ENCODE data around the gene MCTP2. TPM values are rescaled to one million over a fixed set of nuclear protein-coding genes. Genes with fewer than 3 reads are reported as not detected.

The MCTP2 gene
- total and polyA plus RNA-seq, 2 of the 8 experiments (the other 6 are each of a cell fraction or from before 2014, with no cell fraction given), result 3.4 to 4.5 TPM

GRCh38 chr15:94256511-94256910 lies 25.1 kb downstream of the MCTP2 start:
- H3K4me2 ChIP-seq (ENCODE audit: insufficient read depth in 1 of 2, low read depth in 2 of 2, low read length in 2 of 2), result no peak overlapping the region
- H2AK5ac ChIP-seq (ENCODE audit: low read depth, low read length), result no peak overlapping the region
- no peak overlapping the region for H3K56ac ChIP-seq (replicated peaks; ENCODE audit: insufficient read length, low read depth, low read length)
- no peaks in the 10 kb centered on the region for H3K27me3 ChIP-seq (replicated peaks in 1 of 4; ENCODE audit: control insufficient read depth in 3 of 4, extremely low read depth in 1 of 4, insufficient read depth in 3 of 4, low read length in 3 of 4)
- no peaks in the 10 kb centered on the region for H3K36me3 ChIP-seq (ENCODE audit: control insufficient read depth in 2 of 4, insufficient read depth in 4 of 4, low read length in 3 of 4)
- no peak overlapping the region for H3K23ac ChIP-seq (ENCODE audit: insufficient read length)
- no peaks in the 10 kb centered on the region for H3K79me1 ChIP-seq (ENCODE audit: low read depth, low read length)
- no peak overlapping the region for H2BK120ac ChIP-seq (replicated peaks; ENCODE audit: low read depth, low read length)
- no peak overlapping the region for H3K18ac ChIP-seq (ENCODE audit: extremely low read depth, low read length)
- H3K27ac ChIP-seq (ENCODE audit: low read depth, low read length), result no peak overlapping the region
- no peak overlapping the region for H4K8ac ChIP-seq (ENCODE audit: extremely low read depth, insufficient read depth, low read length)
- no peaks in the 10 kb centered on the region for H3K4me1 ChIP-seq (replicated peaks in 1 of 4; ENCODE audit: control insufficient read depth in 3 of 4, insufficient read depth in 4 of 4, low read length in 3 of 4)
- 100% methylated on average over 3 of the region's 3 CpGs; no CpG with 5 or more reads in 1 of the 2 experiments for WGBS, 2 experiments (ENCODE audit: extremely low coverage in 1 of 2, insufficient coverage in 1 of 2, insufficient read length in 1 of 2, insufficient replicate concordance in 2 of 2, low coverage in 1 of 2, low lambda C conversion rate in 2 of 2, missing lambda C conversion rate in 1 of 2)
- no peaks in the 10 kb centered on the region for H4K20me1 ChIP-seq (replicated peaks in 1 of 2; ENCODE audit: control insufficient read depth in 1 of 2, insufficient read depth in 2 of 2, low read length in 2 of 2)
- H2BK15ac ChIP-seq (ENCODE audit: low read length), result no peak overlapping the region
- no peak overlapping the region for H4K5ac ChIP-seq (ENCODE audit: insufficient read length, low read depth, low read length)
- H2AFZ ChIP-seq (ENCODE audit: low read length), result no peak overlapping the region
- H3K9ac ChIP-seq (replicated peaks in 1 of 4; ENCODE audit: extremely low read depth in 1 of 4, low read depth in 3 of 4, low read length in 3 of 4), result no peak overlapping the region
- FAIRE-seq (no peak), DNase-seq (ENCODE audit: low read depth in 1 of 2, low spot score in 2 of 2) (no peak)
- H2BK5ac ChIP-seq (ENCODE audit: low read depth, low read length), result no peak overlapping the region
- no peak overlapping the region for H3K4me3 ChIP-seq (ENCODE audit: extremely low read depth in 1 of 4, insufficient read depth in 2 of 4, low read depth in 3 of 4, low read length in 4 of 4)
- no peak overlapping the region for H2BK12ac ChIP-seq (ENCODE audit: low read depth, low read length)
- H2BK20ac ChIP-seq (ENCODE audit: low read length), result no peak overlapping the region
- ChIA-PET POLR2A (ENCODE audit: partially characterized antibody) (no interaction called here), CTCF (ENCODE audit: partially characterized antibody) (no interaction called here)
- no peak overlapping the region for H3K4ac ChIP-seq (replicated peaks; ENCODE audit: insufficient read length, low read depth, low read length)
- H3K23me2 ChIP-seq (ENCODE audit: low read depth, low read length), result no peaks in the 10 kb centered on the region
- no peaks in the 10 kb centered on the region for H3K9me3 ChIP-seq (ENCODE audit: insufficient read depth in 2 of 2, low read depth in 1 of 2, low read length in 1 of 2)
- no peak overlapping the region for H3K14ac ChIP-seq (ENCODE audit: insufficient read length)
- no peak overlapping the region for H4K91ac ChIP-seq (replicated peaks; ENCODE audit: insufficient read length, low read length)
- H3K79me2 ChIP-seq (ENCODE audit: control insufficient read depth in 1 of 2, insufficient read depth in 2 of 2, low read length in 2 of 2), result no peaks in the 10 kb centered on the region
- TF ChIP-seq SIX5 (IDR thresholded peaks at IDR 0.05; ENCODE audit: low read depth, low read length) (no peak), MAFK (IDR thresholded peaks at IDR 0.05; ENCODE audit: low read depth, low read length) (no peak), USF2 (IDR thresholded peaks at IDR 0.05; ENCODE audit: low read length) (no peak), NRF1 (IDR thresholded peaks at IDR 0.05; ENCODE audit: low read depth, low read length) (no peak), GTF2F1 (IDR thresholded peaks at IDR 0.05; ENCODE audit: borderline replicate concordance, low read depth, low read length) (no peak), TAF1 (IDR thresholded peaks at IDR 0.05; ENCODE audit: low read depth, low read length) (no peak), KDM4A (IDR thresholded peaks at IDR 0.05; ENCODE audit: low read depth, low read length, severe bottlenecking) (no peak), RNF2 (IDR thresholded peaks at IDR 0.05; ENCODE audit: borderline replicate concordance, low read depth, low read length, missing control alignments, poor library complexity, severe bottlenecking) (no peak), SIRT6 (IDR thresholded peaks at IDR 0.05; ENCODE audit: low read length) (no peak), CTCF (IDR thresholded peaks at IDR 0.05; ENCODE audit: control extremely low read depth in 1 of 3, insufficient read depth in 1 of 3, low read depth in 1 of 3, low read length in 3 of 3) (no peak), CHD2 (IDR thresholded peaks at IDR 0.05; ENCODE audit: low read length) (no peak), SP4 (IDR thresholded peaks at IDR 0.05; ENCODE audit: low read length) (no peak)
